ENCODE data around the gene TMEM212.
"Not testable (repeated sequence)": the region's sequence is repeated elsewhere in the genome, so short reads cannot be mapped to it uniquely, and the experiment has no call there.

TMEM212 gene

GRCh38 chr3:171813278-171813896 lies 29.8 kb upstream of the TMEM212 start:
- no peak for FAIRE-seq

- no peak for FAIRE-seq
Observed at GRCh38 chr3:171813897-171814460, 29.2 kb upstream of the TMEM212 start.

- FAIRE-seq: not testable (repeated sequence)
Observed at GRCh38 chr3:171814662-171815061, 28.5 kb upstream of the TMEM212 start.

- no peak for FAIRE-seq
Observed at GRCh38 chr3:171815973-171816595, 27.1 kb upstream of the TMEM212 start.

- FAIRE-seq: no peak
Observed at GRCh38 chr3:171817074-171817800, 25.9 kb upstream of the TMEM212 start.

GRCh38 chr3:171821044-171821443 lies 22.1 kb upstream of the TMEM212 start:
- FAIRE-seq: no peak

- no peak for FAIRE-seq
Observed at GRCh38 chr3:171821778-171822358, 21.3 kb upstream of the TMEM212 start.

- no peak for FAIRE-seq
Observed at GRCh38 chr3:171822431-171823106, 20.6 kb upstream of the TMEM212 start.

- no peak for FAIRE-seq
Observed at GRCh38 chr3:171824116-171824515, 19.0 kb upstream of the TMEM212 start.

GRCh38 chr3:171824824-171825221 lies 18.3 kb upstream of the TMEM212 start:
- FAIRE-seq: peak; percentile 48

- no peak for FAIRE-seq
Observed at GRCh38 chr3:171825222-171825828, 17.8 kb upstream of the TMEM212 start.

GRCh38 chr3:171827385-171827784 lies 15.8 kb upstream of the TMEM212 start:
- no peak for FAIRE-seq

GRCh38 chr3:171827836-171828458 lies 15.2 kb upstream of the TMEM212 start:
- FAIRE-seq: no peak

- no peak for FAIRE-seq
Observed at GRCh38 chr3:171828902-171829770, 14.0 kb upstream of the TMEM212 start.

- no peak for FAIRE-seq
Observed at GRCh38 chr3:171829841-171830517, 13.2 kb upstream of the TMEM212 start.

GRCh38 chr3:171830518-171830875 lies 12.7 kb upstream of the TMEM212 start:
- FAIRE-seq: no peak

GRCh38 chr3:171831936-171832335 lies 11.2 kb upstream of the TMEM212 start:
- no peak for FAIRE-seq

GRCh38 chr3:171832989-171833388 lies 10.2 kb upstream of the TMEM212 start:
- no peak for FAIRE-seq

GRCh38 chr3:171833789-171834460 lies 9.2 kb upstream of the TMEM212 start:
- FAIRE-seq: peak; percentile 91

- FAIRE-seq: no peak
Observed at GRCh38 chr3:171834461-171834801, 8.7 kb upstream of the TMEM212 start.
